ENCODE measurements around the gene ENPP1. TPM values are rescaled to one million over a fixed set of nuclear protein-coding genes. Genes with fewer than 3 reads are reported as not detected.

Gene ENPP1
- total RNA-seq, 4 donors from 2014 or later = 7.9 to 35.2 (median 19.2) TPM

DNA sequence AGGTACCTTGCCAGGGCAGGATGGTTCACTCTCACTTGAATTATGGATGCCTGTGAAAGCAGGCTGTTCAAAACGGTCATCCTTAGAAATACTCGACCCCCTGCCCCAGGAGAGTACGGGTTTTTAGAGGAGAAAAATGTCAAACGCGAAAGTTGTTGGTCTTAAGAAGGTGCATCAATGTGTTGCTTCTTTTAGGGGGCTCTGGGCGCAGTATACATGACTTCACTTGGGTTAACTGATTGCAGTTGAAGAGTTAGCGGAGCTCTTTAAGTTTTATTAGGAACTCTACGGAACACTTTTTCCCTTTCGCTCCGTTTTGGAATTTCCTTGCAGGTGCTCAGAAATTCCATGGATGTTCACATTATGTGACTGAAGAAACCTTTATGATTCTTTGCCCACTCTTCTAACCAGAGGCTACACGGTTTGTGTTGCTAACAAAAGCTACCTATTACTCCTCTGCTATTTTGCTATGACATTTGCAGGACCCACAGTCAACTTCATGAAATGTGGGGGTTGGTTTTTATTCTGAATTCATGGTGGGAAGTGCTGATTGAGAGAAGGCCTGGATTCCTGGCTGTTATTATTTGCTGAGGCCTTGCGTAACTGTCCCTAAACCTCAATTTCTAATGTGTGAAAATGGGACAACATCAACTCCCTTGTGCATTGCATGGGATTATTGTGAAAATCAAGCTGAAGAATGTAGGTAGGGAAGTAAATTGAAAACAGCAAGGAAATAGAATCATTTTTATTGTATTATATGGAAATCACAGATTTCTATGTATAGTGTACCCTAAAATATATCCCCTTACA lies 845 bp downstream of the ENPP1 start:
- peak overlapping the region; percentile 76 to 86 (median 80) for H3K27ac ChIP-seq (replicated peaks in 1 of 4)
- no peak for TF ChIP-seq EP300 (IDR thresholded peaks at IDR 0.05)
- WGBS = 28% methylated on average over 9 of the region's 12 CpGs

DNA sequence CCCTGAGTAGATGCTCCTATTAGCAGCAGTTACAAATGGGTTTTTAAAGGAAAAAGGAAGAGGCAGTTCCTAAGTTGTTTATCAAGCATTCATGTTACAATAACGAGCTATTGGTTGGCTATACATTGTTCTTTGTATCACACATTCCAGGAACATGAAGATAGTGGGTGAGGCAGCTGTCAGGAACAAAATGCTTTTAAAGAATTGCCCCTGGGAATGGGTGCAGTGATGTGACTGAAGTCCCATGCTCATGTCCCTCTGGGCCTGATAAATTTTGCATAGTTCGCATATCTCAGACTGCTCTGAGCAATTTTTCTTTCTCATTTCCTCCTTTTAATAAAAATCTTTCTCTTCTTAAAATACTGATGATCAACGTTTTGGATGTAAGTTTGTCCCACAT lies 3.7 kb downstream of the ENPP1 start:
- no peaks in the 10 kb centered on the region for H3K9me3 ChIP-seq
- WGBS = 69% methylated on average over 3 of the region's 3 CpGs
- TF ChIP-seq, protein P1, sequence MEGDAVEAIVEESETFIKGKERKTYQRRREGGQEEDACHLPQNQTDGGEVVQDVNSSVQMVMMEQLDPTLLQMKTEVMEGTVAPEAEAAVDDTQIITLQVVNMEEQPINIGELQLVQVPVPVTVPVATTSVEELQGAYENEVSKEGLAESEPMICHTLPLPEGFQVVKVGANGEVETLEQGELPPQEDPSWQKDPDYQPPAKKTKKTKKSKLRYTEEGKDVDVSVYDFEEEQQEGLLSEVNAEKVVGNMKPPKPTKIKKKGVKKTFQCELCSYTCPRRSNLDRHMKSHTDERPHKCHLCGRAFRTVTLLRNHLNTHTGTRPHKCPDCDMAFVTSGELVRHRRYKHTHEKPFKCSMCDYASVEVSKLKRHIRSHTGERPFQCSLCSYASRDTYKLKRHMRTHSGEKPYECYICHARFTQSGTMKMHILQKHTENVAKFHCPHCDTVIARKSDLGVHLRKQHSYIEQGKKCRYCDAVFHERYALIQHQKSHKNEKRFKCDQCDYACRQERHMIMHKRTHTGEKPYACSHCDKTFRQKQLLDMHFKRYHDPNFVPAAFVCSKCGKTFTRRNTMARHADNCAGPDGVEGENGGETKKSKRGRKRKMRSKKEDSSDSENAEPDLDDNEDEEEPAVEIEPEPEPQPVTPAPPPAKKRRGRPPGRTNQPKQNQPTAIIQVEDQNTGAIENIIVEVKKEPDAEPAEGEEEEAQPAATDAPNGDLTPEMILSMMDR (IDR thresholded peaks at IDR 0.05) = no peak
- TF ChIP-seq EP300 (IDR thresholded peaks at IDR 0.05) = no peak
- TF ChIP-seq POLR2A (IDR thresholded peaks at IDR 0.05; ENCODE audit: low read depth) = no peak
- no peak for TF ChIP-seq POLR2AphosphoS5 (IDR thresholded peaks at IDR 0.05)
- no peak for DNase-seq (ENCODE audit: extremely low spot score)
- no peaks in the 10 kb centered on the region for H3K27me3 ChIP-seq
- intact Hi-C loops (cut with DNase I) = no loop called here
- no peaks in the 10 kb centered on the region for H3K36me3 ChIP-seq
- peaks cover 10 to 16% (median 13%) of the 10 kb centered on the region in 4 donors for H3K4me1 ChIP-seq
- no peak overlapping the region for H3K27ac ChIP-seq (replicated peaks in 1 of 4)
- no peak overlapping the region for H3K4me3 ChIP-seq

More for the DNA sequence above, 845 bp downstream of the ENPP1 start:
- peaks cover 10 to 16% (median 13%) of the 10 kb centered on the region in 4 donors for H3K4me1 ChIP-seq
- no peaks in the 10 kb centered on the region for H3K36me3 ChIP-seq
- no peak for DNase-seq (ENCODE audit: extremely low spot score)
- H3K4me3 ChIP-seq = peak overlapping the region; percentile 71 to 77 (median 74)
- intact Hi-C loops (cut with DNase I) = loop anchor here (10.0 kb wide), 1 partner anchor 114 kb away; no protein-coding TSS in a partner anchor
- no peaks in the 10 kb centered on the region for H3K9me3 ChIP-seq
- no peaks in the 10 kb centered on the region for H3K27me3 ChIP-seq

DNA sequence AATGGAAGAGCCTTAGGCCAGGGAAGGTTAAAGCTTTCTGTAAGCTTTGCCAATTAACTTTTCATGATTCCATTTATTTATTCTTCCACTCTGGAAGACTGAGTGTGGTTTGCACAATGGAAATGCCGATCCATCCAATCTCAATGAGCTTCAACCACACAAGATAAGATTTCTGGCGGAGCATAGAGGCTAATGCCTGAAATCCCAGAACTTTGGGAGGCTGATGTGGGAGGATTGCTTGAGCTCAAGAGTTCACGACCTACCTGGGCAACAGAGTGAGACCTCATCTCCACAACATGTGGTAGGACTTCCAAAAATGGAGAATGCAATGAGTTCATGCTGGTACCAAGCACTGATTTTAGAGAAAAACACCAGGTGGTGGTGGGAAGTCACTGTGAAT lies 6.2 kb downstream of the ENPP1 start:
- WGBS = 93% methylated on average over 3 of the region's 3 CpGs
- no peaks in the 10 kb centered on the region for H3K36me3 ChIP-seq
- TF ChIP-seq POLR2AphosphoS5 (IDR thresholded peaks at IDR 0.05) (no peak), EP300 (IDR thresholded peaks at IDR 0.05) (no peak), POLR2A (IDR thresholded peaks at IDR 0.05; ENCODE audit: low read depth) (no peak)
- TF ChIP-seq, protein P1 (IDR thresholded peaks at IDR 0.05) = no peak
- intact Hi-C loops (cut with DNase I) = no loop called here
- DNase-seq (ENCODE audit: extremely low spot score) = no peak
- H3K4me3 ChIP-seq = no peak overlapping the region
- no peak overlapping the region for H3K27ac ChIP-seq (replicated peaks in 1 of 4)
- H3K9me3 ChIP-seq = no peaks in the 10 kb centered on the region
- no peaks in the 10 kb centered on the region for H3K27me3 ChIP-seq
- peaks cover 0 to 2% (median 0%) of the 10 kb centered on the region in 4 donors for H3K4me1 ChIP-seq

DNA sequence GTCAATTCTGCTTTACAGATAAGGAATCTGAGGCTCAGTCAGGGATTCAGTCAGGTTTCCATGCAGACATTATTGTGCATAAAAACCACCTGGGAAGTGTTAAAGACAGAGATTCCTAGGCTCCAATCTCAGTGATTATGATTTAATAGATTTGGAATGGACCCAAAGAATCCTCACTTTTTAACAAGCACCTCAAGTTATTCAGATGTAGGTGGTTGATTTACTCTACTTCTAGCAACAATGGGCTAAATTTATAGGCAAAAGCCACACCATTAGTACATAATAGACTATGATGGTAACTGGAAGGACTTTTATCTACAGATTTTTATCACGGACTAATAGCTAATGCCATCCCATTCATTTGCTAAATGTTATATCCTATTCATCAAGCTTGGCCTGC lies 9.0 kb downstream of the ENPP1 start:
- no peak overlapping the region for H3K4me3 ChIP-seq
- H3K27me3 ChIP-seq = no peaks in the 10 kb centered on the region
- no peak for DNase-seq (ENCODE audit: extremely low spot score)
- TF ChIP-seq POLR2AphosphoS5 (IDR thresholded peaks at IDR 0.05) (no peak), POLR2A (IDR thresholded peaks at IDR 0.05; ENCODE audit: low read depth) (no peak), EP300 (IDR thresholded peaks at IDR 0.05) (no peak)
- TF ChIP-seq, protein P1 (IDR thresholded peaks at IDR 0.05) = no peak
- no peaks in the 10 kb centered on the region for H3K36me3 ChIP-seq
- H3K27ac ChIP-seq (replicated peaks in 1 of 4) = no peak overlapping the region
- H3K9me3 ChIP-seq = no peaks in the 10 kb centered on the region
- intact Hi-C loops (cut with DNase I) = no loop called here
- no peaks in the 10 kb centered on the region for H3K4me1 ChIP-seq
- 69% methylated on average over 1 of the region's 1 CpG for WGBS

DNA sequence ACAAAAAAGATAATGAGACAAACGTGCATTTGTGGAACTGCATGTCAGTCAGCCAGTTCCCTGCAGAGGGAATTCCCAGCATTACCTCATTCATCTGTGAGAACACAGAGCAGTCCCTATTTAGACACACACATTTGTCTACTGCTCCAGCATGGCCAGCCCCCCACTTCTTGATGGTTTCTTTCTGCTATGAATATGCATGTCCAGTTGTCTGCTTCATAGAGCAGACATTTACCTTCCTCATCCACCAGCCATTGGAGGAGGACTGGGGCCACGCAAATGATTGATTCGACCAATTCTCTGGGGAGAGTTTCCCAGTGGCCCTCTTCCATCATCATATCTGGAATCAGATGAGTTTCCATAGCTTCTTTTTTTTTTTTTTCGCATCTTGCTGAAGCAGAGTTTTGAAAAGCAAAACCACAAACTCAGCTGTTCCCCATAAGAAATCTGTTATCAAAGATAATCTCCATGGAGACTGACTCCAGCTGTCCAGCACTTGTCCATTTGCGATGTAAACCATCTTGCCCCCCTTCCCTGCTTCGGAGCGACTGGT lies 11.8 kb downstream of the ENPP1 start:
- Histone ChIP-seq H3K9me3 (no peaks in the 10 kb centered on the region), H3K27me3 (no peaks in the 10 kb centered on the region), H3K4me1 (no peaks in the 10 kb centered on the region), H3K4me3 (no peak overlapping the region), H3K36me3 (no peaks in the 10 kb centered on the region), H3K27ac (replicated peaks in 1 of 4) (no peak overlapping the region)
- 42% methylated on average over 7 of the region's 7 CpGs for WGBS
- no peak for TF ChIP-seq POLR2AphosphoS5 (IDR thresholded peaks at IDR 0.05)
- TF ChIP-seq, protein P1 (IDR thresholded peaks at IDR 0.05) = no peak
- TF ChIP-seq POLR2A (IDR thresholded peaks at IDR 0.05; ENCODE audit: low read depth) = no peak
- no peak for TF ChIP-seq EP300 (IDR thresholded peaks at IDR 0.05)
- intact Hi-C loops (cut with DNase I) = no loop called here
- no peak for DNase-seq (ENCODE audit: extremely low spot score)

All from esophagus muscularis mucosa (tissue), 4 donors.